Kidney epithelial cell (primary cell): ENCODE data around the gene NETO2. TPM values are rescaled to one million over a fixed set of nuclear protein-coding genes. Genes with fewer than 3 reads are reported as not detected.
"Not testable (repeated sequence)": the region's sequence is repeated elsewhere in the genome, so short reads cannot be mapped to it uniquely, and the experiment has no call there.

Experiments
- DNase-seq: peaks from one replicate; pipeline ENCODE4 v3.0.0-alpha.2; 2010; ENCODE audit warnings: low read depth
- H3K27me3 ChIP-seq: 2 replicates; pipeline ENCODE4 v1.6.0; 2011; ENCODE audit warnings: low read length; ENCODE audit not compliant: control insufficient read depth, insufficient read depth
- H3K36me3 ChIP-seq: 2 replicates; pipeline ENCODE4 v1.5.1; 2011; ENCODE audit warnings: low read length; ENCODE audit not compliant: control insufficient read depth, insufficient read depth
- H3K4me3 ChIP-seq: 2 replicates; pipeline ENCODE4 v1.5.1; 2011; ENCODE audit warnings: low read depth, mild to moderate bottlenecking, control low read depth, low read length
- total RNA-seq: library from RNA; depleted of rRNA; stranded (reverse); fragments of >200 nt; gene quantifications from 2 replicates; pipeline ENCODE4 v1.2.3, GENCODE V29; 2015
- TF ChIP-seq, protein P1 (sequence below): IDR thresholded peaks from 2 replicates; pipeline ENCODE4 v1.5.1; 2011; ENCODE audit warnings: mild to moderate bottlenecking, moderate library complexity, low read length, control low read depth, inconsistent platforms; ENCODE audit not compliant: insufficient read depth, poor library complexity, severe bottlenecking

NETO2 gene
- total RNA-seq, 1 donor from 2014 or later = 41.9 TPM

GRCh38 chr16:47140686-47141085 is 3.1 kb downstream of the NETO2 start:
- Histone ChIP-seq H3K27me3 (no peaks in the 10 kb centered on the region), H3K4me3 (no peak overlapping the region), H3K36me3 (no peaks in the 10 kb centered on the region)
- TF ChIP-seq, protein P1, sequence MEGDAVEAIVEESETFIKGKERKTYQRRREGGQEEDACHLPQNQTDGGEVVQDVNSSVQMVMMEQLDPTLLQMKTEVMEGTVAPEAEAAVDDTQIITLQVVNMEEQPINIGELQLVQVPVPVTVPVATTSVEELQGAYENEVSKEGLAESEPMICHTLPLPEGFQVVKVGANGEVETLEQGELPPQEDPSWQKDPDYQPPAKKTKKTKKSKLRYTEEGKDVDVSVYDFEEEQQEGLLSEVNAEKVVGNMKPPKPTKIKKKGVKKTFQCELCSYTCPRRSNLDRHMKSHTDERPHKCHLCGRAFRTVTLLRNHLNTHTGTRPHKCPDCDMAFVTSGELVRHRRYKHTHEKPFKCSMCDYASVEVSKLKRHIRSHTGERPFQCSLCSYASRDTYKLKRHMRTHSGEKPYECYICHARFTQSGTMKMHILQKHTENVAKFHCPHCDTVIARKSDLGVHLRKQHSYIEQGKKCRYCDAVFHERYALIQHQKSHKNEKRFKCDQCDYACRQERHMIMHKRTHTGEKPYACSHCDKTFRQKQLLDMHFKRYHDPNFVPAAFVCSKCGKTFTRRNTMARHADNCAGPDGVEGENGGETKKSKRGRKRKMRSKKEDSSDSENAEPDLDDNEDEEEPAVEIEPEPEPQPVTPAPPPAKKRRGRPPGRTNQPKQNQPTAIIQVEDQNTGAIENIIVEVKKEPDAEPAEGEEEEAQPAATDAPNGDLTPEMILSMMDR = no peak
- DNase-seq = no peak

- H3K27me3 ChIP-seq = no peaks in the 10 kb centered on the region
- no peaks in the 10 kb centered on the region for H3K36me3 ChIP-seq
- H3K4me3 ChIP-seq = no peak overlapping the region
- no peak for DNase-seq
- TF ChIP-seq, protein P1 = no peak
These were observed 4.1 kb downstream of the NETO2 start for GRCh38 chr16:47139561-47140185.

DNA sequence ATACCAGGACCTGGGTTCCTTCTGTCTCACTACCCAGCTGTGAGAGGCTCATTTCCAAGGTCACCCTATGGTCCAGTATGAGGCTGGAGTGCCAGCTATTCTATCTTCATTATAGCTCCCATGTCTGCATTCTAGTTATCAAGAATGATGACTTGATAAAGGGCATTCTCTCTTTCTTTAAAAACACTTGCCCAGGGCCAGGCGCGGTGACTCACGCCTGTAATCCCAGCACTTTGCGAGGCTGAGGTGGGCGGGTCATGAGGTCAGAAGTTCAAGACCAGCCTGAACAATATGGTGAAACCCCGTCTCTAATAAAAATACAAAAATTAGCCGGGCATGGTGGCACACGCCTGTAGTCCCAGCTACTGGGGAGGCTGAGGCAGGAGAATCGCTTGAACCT is 5.8 kb downstream of the NETO2 start:
- H3K4me3 ChIP-seq, H3K27me3 ChIP-seq, H3K36me3 ChIP-seq, DNase-seq: not testable (repeated sequence)

GRCh38 chr16:47136099-47136842 is 7.5 kb downstream of the NETO2 start:
- Histone ChIP-seq H3K4me3 (no peak overlapping the region), H3K27me3 (no peaks in the 10 kb centered on the region), H3K36me3 (no peaks in the 10 kb centered on the region)
- DNase-seq = no peak
- TF ChIP-seq, protein P1 = no peak

DNA sequence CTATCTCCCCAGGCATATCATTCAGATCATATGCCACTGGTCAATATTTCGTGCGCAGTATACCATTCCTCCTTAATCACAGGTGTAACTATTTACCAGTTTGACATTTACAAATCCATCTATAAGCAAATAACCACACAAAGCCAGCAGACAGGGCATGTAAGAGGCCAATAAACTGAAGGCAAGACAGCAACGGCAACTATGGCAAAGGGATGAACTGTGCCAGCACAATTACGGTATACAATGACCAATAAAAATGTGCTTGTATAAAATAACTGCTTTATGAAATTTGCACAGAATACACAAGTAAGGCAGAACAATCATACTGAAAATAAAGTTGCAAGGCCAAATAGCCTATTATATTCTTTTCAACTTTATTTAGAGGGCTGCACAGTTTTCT is 9.2 kb downstream of the NETO2 start:
- DNase-seq = no peak
- Histone ChIP-seq H3K36me3 (no peaks in the 10 kb centered on the region), H3K27me3 (no peaks in the 10 kb centered on the region), H3K4me3 (no peak overlapping the region)
- TF ChIP-seq, protein P1 = no peak

DNA sequence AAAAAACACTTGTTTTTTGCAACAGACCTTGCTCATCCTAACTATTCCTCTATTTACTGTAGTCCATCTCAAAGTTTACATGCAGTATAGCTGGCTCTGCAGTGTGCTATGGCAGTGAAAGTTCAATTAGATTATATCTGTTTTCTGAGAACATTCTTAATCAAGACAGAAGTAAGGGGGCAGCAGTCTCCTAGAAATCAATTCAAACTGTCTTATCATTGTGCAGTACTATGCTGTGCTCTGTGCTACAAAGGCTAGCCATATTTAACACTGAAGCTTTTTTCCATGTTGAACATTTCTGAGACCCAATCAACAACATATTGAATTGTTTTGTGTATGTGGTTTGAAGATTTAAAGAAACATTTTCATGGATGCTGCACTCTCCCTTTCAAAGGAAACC is 11.4 kb downstream of the NETO2 start:
- TF ChIP-seq, protein P1 = no peak
- DNase-seq = no peak
- no peak overlapping the region for H3K4me3 ChIP-seq
- no peaks in the 10 kb centered on the region for H3K36me3 ChIP-seq
- no peaks in the 10 kb centered on the region for H3K27me3 ChIP-seq
